SHP77 (cell line): ENCODE results near the gene CUX1.
"Not testable (repeated sequence)": the region's sequence is repeated elsewhere in the genome, so short reads cannot be mapped to it uniquely, and the experiment has no call there.

Experiments
- DNase-seq, 2 experiments: peaks; one replicate each; lab custom pipeline; 2025; lab: John Stamatoyannopoulos, UW

CUX1 gene

DNA sequence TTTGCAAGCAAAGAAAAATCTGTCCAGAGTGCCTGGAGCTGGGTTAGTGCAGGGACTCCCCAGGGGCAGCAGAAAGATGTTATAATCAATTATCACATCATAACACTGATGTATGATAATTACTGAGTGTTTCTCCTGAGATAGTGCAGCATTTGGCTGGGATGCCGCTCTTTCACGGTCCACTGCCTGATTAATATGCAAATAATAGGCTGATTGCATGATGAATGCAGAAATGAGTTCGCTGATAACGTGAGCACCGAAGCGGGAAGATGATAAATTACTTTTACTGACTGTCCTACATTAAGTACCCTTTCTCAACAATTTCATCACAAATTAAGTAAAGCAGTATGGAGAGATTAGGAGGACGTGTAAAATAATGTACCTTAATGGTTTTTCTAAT lies 397.8 kb downstream of the CUX1 start:
- DNase-seq: no peak

DNA sequence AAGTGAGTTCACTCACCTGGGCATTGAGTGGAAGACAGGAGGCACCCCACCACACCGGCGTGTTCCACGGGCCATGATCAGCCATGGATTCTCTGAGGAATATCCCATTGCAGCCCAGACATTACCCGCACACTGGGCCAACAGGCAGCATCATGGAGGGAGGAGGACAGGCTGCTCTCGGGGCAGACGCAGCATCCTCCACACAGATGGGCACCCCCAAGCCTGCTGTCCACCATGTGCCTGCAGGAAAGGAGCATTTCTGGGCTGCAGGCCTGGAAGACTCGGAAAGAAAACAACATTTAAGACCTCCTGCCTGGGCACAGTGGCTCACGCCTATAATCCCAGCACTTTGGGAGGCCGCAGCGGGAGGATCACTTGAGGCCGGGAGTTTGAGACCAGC lies 398.3 kb downstream of the CUX1 start:
- DNase-seq: no peak

DNA sequence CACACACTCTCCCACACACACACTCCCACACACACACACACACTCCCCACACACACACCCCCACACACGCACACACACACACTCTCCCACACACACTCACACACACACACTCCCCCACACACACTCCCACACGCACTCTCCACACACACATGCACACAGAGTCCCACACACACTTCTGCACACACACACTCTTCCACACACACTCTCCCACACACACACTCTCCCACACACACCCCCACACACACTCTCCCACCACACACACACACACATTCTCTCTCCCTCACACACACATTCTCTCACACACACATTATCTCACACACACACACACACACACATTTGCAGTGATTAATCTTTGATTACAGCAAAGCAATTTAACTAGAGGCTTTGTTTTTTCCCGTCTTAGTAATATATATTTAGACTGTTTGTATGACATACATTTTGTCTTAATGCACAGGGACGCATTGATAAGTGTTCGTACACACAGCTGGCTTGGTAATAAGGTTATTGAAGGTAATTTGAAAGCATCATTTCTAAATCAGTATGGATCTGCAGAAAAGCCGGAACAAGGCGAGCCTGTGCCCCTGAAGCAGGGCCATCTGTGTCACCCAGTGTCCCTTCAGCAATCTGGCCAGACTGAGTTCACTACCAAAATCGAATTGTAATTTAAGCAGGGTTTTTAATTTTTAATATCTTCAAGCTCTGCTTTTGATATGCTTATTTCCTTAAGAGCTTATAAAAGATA lies 399.3 kb downstream of the CUX1 start:
- no peak for DNase-seq

DNA sequence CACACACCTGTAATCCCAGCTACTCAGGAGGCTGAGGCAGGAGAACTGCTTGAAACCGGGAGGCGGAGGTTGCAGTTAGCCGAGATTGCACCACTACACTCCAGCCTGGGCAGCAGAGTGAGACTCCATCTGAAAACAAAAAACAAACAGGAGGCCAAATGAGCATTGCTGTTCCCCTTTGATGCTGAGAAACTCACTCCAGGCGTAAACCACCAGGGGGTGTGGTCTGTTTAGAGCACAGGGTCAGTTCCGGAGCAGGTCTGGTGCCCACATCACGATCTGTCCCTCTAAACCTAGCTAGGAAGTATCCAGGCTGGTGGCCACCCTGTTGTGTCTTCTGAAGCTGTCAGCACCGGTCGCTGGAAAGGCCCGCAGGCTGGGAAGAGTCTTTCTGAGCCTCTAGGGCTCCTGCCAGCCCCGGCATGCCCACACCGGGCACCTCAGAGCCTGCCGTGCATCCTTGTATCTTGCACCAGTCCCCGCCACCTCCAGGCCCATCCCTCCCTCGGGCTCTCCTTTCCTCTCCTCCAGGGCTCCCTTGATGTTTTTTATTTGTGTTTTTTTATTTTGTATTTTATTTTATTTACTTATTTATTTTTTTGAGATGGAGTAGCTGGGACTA lies 402.9 kb downstream of the CUX1 start:
- no peak for DNase-seq

DNA sequence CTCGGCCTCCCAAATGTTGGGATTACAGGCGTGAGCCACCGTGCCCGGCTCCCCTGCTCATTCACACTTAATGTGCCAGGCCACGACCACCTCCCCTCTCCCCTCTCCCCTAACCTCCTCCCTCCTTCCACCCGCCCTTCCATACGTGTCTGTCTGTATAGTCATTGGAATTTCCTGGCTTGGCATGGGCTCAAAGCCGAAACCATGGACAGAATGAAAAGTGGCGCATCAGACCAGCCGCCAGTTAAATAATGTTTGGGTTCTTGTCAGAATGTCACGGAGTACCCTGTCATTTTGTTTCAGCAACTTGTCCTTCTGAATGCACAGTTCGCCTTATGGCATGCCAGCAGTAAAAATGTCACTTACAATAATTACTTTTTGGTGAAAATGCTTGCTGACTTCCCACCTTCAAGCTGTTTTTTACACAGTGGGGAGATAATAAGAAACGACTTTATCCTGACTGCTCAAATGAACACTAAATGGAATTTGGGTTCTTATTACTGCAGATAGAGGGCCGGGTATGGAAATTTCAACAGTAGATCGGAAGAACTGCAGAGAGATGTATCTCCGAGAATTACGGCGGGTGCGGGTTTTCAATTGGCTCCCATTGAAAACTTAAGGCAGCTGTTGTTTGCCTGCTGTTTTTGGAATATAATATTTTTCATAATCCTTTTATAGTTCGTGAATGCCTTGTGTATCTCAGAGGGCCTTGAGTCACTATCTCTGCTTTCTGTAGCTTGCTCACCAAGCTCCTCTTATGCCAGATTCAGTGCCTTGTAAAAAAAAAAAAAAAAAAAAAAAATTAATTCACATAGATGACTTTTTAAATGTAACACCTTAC lies 403.8 kb downstream of the CUX1 start:
- no peak for DNase-seq

DNA sequence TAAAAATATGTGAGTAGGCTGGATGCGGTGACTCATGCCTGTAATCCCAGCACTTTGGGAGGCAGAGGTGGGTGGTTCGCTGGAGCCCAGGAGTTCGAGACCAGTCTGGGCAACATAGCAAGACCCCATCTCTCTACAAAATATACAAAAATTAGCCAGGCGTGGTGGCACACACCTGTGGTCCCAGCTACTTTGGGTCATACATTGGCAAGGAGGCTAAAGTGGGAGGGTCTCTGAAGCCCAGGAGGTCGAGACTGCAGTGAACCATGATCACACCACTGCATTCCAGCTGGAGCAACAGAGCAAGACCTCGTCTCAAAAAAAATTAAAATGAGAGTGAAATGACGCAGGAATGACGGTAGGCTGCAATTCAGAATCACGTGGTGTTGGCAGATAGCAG lies 404.5 kb downstream of the CUX1 start:
- DNase-seq: no peak

DNA sequence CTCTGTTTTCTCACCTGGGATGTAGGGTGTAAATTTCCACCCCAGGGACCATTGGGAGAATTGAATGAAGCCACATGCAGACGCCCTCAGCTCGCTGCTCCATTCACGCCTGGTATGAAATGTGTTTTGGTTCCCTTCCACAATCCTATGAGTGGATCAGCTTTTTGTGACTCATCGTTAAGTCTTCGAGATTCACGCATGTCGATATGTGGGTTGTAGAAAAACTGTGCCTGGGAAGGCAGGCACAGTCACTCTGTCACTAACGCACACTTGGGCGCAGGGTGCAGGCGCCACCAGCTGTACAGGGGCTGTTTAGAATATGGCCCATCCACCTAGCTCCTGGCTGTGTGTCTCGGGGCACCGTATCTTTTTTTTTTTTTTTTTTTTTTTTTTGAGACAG lies 405.0 kb downstream of the CUX1 start:
- no peak for DNase-seq

DNA sequence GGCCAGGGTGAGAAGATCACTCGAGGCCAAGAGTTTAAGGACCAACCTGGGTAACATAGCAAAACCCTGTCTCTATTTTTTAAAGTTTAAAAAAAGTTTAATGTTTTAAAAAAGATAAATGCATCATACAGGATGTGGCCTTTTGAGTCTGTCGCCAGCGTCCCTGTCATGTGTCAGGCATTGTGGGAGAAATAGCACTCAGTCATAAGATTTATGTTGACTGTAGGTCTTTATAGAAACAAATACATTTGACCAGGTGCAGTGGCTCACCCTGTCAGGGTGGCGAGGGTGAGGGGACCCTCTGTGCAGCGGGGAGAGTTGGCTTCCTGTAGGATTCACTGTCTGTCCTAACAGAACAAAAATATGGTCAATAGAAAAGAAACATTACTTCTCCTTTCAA lies 405.8 kb downstream of the CUX1 start:
- no peak for DNase-seq

DNA sequence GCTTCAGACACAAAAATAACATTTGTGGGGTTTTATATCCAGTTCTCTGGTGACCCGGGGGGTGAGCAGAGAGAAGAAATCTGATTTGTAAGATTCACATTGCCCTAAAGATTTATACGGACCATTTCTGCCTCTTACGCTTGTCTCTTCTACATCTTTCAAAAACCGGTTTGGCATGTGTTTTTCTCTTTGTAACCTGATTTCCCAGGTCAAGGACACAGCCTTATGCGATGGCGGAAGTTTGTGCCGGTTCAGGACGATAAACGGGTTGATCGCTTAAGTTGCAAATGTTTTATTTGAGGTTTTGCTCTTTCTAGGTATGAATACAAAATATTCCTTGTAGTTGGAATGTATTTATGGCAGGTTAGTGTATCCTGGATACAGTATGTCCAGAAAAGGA lies 407.6 kb downstream of the CUX1 start:
- no peak for DNase-seq

DNA sequence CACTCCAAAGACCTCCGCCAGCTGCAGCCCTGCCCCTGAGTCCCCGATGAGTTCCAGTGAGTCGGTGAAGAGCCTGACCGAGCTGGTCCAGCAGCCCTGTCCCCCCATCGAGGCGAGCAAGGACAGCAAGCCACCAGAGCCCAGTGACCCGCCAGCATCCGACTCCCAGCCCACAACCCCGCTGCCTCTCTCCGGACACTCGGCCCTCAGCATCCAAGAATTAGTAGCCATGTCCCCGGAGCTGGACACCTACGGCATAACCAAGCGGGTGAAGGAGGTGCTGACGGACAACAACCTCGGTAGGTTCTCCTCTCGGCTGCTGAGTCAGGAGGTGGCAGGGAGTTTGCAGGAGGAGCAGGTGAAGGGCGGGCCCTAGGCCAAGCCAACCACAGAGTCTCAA lies 409.9 kb downstream of the CUX1 start:
- no peak for DNase-seq

DNA sequence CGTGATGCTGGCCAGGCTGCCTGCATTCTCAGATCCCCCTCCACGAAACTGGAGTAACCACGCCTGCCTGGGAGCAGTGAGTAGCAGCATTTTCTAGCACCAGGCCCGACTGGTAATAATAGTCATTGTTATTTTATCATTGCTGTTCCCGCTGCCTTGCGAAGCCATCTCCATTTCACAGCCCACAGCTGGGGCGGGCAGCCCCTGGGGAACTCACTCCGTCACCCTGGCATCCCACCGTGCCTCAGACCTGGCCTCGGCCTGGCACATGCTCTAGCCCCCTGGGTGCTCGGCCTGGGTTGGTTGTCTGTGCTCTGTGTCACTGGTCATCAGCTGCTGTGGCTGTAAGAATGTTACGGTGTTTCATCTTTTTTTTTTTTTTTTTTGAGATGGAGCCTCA lies 411.5 kb downstream of the CUX1 start:
- DNase-seq: no peak

DNA sequence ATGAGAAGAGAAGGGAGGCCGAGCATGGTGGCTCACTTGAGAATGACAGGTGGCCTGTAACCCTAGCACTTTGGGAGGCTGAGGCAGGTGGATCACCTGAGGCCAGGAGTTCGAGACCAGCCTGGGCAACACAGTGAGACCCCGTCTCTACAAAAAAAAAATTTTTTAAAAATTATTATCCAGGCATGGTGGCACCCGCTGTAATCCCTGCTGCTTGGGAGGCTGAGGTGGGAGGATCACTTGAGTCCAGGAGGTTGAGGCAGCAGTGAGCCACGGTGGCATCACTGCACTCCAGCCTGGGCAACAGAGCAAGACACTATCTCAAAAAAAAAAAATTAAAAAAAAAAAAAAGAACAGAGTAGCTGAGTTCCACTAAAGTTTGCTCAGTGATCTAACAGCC lies 412.7 kb downstream of the CUX1 start:
- not testable (repeated sequence) for DNase-seq

DNA sequence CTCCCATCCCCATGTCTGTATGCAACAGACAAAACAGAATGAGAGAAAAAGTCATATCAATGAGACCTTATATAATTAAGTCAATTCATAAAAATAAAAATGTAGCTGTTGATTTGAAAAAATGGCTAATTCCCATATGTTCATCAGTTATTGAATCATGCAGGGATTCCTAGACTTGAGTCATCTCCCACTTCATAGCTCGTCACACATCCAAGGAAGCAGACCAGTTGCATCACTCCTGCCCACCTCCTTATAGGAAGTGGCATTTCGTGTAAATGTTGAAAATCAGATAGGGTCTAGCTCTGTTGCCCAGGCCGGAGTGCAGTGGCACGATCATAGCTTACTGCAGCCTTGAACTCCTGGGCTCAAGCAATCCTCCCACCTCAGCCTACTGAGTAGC lies 413.2 kb downstream of the CUX1 start:
- no peak for DNase-seq

DNA sequence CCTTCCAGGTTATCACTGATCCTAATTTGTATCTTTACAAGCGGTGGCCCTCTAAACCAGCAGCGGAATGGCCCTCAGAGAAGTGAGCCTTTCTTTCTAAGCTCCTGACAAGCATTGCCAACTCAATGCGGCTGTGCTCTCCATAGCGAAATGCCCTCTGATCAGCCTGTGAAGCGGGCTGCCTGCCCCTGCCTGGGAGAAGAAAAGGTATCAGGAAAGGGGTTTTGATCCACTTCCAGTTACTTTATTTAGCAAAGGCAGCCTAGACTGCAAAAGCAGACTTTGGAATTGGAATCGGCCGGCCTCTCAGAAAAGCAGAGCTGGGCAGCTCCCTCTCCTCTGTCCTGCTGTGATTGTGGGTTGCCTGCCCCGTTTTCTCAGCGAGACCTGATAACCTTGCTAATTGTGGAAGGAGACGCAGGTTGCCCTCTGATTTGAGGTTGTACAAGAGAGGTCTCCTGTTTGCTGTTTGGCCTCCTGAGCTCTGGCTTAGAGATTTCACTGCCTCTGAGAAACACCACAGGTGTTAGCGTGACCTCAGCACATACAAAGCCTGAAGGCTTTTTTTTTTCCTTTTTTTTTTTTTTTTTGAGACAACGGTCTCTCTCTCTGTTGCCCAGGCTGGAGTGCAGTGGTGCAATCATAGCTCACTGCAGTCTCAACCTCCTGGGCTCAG lies 415.3 kb downstream of the CUX1 start:
- DNase-seq: no peak

DNA sequence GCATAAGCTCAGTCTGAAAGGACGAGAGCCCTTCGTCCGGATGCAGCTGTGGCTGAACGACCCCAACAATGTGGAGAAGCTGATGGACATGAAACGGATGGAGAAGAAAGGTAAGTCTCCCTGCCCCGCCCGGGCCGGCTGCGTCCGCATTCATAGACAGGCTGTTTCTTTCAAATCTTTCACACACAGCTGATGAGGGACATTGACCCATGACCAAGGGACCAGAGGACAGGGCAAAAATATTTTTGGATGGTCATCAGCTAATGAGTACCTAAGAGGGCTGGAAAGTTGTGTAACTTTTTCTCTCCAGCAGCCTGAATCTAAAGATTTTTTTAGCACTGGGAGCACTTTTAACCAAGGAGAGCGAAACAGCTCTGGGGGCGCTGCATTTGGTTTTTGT lies 416.7 kb downstream of the CUX1 start:
- DNase-seq: no peak

DNA sequence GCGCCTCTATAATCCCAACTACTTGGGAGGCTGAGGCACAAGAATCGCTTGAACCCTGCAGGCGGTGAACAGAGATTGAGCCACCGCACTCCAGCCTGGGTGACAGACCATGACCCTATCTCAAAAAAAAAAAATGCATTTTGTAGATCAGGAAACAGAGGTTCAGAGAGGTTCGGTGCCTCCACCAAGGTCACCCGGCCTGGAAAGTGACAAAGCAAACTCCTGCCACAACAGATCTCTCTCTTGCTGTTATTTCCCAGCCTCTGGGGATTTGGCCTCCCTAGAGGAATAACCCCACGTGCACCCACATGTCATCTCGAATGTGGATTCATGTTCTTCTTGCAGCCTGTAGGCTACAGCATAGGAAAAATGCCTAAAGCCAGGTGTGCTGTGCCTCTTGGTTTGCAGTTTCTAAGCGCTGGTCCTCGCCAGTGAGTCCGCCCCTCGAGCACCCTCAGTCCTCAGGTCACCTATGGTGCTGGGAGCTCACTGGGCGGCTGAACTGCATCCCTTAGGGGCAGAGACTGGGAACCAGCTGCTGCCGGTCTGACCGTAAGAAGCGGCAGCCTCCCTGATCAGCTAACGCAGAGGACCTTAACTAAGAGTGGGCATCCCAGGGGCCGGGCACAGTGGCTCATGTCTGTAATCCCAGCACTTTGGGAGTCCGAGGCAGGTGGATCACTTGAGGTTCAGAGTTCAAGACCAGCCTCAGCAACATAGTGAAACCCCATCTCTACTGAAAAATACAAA lies 417.6 kb downstream of the CUX1 start:
- no peak for DNase-seq

DNA sequence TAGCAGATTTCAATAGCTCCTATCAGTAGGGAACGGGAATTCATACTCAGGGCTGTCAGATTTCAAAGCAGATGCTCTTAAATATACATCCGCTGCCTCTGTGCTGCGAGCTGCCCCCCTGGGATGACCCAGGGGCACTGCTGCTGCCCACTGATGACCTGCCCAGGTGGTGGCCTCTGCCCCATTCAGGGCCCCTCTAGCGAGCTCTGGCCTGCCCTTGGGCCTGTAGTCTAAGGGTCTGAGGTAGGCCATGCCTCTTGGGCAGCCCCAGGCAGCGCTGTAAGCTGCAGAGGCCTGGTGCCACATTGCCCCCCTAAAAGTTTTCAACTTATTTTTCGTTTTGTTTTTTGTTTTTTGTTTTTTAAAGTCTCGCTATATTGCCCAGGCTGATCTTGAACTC lies 418.7 kb downstream of the CUX1 start:
- no peak for DNase-seq

DNA sequence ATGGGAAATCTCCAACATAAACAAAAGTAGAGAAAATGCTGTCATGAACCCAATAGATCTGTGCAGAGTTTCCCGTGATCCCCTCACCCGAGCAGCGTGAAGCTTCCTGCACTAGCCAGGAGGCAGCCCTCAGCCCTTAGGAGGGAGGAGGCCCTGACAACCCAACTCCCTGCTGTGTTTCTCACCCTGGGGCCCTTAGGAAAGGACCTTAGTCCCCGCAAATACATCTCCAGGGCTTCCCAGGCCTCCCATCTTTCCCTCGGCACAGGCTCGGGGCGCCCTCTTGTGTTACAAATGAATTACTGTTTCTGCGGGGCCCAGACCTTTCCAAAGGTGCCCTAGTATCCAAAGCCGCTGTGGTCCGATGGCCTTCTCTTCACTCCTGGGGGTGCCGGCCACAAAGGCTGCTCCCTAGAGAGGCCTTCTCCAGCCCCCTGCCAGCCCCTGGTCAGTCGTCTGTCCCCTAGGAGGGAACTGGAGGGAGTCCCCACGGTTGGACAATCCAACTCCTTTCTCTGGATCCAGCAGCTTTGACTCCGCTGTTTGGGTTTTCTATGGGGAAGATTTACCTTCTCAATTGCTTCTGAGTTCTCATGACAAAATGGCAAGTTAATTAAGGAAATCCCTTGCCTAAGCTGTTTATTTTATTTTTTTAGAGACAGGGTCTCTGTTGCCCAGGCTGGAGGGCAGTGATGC lies 419.3 kb downstream of the CUX1 start:
- DNase-seq: peak in 1 of 2 experiments; percentile 46

DNA sequence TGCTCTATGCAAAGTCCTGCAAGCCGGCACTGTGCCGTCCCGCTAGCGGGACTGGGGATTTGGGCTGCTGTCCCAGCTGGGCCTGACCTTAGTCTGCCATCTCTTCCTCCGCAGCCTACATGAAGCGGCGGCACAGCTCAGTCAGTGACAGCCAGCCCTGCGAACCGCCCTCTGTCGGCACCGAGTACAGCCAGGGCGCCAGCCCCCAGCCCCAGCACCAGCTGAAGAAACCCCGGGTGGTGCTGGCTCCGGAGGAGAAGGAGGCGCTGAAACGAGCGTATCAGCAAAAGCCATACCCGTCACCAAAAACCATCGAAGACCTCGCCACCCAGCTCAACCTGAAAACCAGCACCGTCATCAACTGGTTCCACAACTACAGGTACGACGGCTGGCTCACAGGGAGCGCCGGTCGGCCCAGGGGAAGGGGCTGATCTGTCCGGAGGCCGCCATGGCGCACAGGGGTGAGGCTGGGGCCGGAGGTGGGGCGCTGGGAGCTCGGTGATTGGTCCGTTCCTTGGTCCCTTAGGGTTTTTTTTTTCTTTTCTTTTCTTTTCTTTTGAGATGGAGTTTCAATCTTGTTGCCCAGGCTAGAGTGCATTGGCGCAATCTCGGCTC lies 421.9 kb downstream of the CUX1 start:
- DNase-seq: no peak

DNA sequence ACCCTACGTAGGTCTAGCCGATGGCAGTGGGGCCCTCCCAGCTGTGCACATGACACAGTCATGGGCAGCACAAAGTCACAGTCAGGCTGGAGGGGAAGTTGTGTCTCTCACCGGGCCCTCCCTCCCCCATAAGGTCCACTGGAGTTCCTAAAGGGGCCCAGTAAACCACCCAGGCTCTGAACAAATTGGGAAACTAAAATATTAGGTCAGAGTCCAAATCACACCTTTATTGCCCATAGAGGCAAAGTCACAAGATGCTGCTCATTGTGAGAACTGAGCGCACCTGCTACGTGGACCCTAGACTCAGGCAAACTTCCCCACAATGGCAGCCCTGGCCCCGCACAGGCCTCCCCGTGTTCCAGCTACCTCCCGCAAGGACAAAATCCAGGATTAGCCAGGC lies 424.0 kb downstream of the CUX1 start:
- DNase-seq: no peak

DNA sequence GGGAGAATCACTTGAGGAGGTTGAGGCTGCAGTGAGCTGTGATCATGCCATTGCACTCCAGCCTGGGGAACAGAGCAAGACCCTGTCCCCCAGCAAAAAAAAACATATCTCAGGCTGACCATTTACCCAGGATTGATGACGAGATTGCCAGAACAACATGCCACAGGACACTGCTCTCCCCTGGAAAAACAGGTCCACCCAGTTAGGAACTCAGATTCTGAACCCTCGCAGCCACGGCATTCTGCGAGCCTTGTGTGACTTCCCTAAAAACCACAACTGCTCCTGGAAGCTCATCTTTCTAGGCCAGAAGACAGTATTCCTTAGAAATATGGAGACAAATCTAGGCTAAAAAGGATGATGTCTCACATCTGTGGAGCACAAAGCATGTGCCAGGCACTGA lies 427.2 kb downstream of the CUX1 start:
- no peak for DNase-seq
